GM21619 (cell line): ENCODE measurements around the gene LRRC32.
"Not testable (repeated sequence)": the region's sequence is repeated elsewhere in the genome, so short reads cannot be mapped to it uniquely, and the experiment has no call there.

ENCODE experiments used
- ATAC-seq: cut with Tn5 transposase; IDR thresholded peaks from one replicate; pipeline ENCODE4 v1.9.1; 2021; ENCODE audit not compliant: unreplicated experiment

The LRRC32 gene

GRCh38 chr11:76630600-76631281 lies 39.8 kb downstream of the LRRC32 start:
- ATAC-seq = no peak

- ATAC-seq = no peak
These were observed 40.5 kb downstream of the LRRC32 start for GRCh38 chr11:76629853-76630599.

- ATAC-seq = no peak
These were observed 41.3 kb downstream of the LRRC32 start for GRCh38 chr11:76629116-76629852.

- no peak for ATAC-seq
These were observed 42.1 kb downstream of the LRRC32 start for GRCh38 chr11:76628408-76628947.

DNA sequence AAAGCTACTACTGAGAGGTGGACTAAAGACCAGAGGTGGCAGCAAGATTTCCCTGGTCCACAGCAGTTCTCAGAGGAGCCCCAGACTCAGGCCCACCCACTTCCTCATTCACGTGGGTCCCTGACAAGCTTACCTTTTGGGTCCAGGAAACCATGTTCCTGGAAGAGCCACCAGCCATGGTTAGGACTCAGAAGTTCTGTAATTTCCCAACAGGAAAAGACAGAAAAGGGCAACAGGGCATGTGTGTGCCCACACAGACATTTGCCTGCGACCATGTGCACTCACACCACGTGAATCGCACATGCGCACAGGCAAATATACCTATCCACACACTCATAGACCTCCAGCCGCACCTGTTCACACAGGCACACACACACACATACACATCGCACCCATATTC lies 42.9 kb downstream of the LRRC32 start:
- no peak for ATAC-seq

- ATAC-seq = peak; percentile 83
These were observed 43.6 kb downstream of the LRRC32 start for GRCh38 chr11:76626921-76627401.

GRCh38 chr11:76626266-76626665 lies 44.3 kb downstream of the LRRC32 start:
- no peak for ATAC-seq

- no peak for ATAC-seq
These were observed 44.9 kb downstream of the LRRC32 start for GRCh38 chr11:76625472-76626186.

DNA sequence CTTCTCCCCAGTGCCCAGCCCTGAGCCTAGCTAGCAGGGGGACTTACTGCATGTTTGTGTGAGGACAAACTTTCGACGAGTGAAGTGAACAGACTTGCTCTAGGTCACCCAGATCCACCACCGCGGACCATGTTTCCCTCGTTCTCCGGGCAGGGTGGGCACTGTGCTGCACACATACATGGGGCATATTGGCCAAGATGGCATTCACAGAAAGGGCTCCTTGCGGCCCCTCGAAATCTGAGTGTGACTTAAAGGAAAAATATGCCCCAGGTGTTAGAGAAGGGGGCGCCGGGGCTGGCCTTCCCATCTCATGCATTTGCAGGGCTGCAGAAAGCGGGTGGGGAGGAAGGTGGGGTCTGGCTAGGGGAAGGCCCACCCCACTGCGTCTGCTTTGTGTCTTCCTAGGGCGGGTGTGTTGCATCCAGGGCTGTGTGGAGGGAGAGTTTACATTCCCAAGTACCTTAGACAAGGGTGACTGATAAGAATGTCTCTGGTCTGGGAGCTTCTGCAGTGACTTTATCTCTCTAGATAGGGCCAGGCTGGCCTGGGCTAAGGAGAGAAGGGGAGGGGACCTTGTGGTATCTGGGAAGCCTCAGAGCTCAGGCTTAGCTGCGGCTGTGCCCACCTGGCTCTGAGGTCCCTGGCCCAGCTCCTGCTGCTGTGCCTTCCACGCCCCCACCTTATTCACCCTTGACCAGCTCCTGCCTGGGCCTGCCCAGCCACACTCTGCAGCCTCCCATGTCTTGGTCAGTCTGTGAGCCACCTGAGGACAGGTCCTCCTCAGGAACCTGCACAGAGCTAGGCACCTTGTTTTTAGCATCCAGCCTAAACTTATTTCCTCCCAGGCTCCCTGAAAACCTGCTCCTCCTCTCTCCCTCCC lies 45.8 kb downstream of the LRRC32 start:
- no peak for ATAC-seq

DNA sequence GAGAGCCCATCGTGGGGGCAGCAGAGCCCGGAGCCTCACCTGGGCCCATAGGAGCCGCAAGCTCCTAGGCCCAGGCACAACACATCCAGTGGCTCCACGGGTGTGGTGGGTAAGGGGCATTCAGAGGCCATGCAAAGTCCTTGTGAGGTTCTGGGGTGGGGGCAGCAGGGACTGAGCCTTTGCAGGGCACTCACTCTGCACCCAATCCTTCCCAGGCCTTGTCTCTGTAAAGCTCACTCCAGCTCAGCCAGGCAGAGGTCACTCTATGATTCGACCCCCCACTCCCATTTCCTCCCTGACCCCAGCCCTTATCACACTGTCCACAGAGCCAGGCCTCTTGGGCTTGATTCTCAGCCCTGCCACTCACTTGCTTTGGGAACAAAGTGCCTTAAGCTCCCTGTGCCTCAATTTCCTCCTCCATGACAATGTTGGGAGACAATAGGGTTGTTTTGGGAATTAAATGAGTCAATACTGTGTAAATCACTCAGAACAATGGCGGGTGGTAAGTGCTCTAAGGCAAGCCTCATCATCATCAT lies 46.6 kb downstream of the LRRC32 start:
- ATAC-seq = no peak

- ATAC-seq = no peak
These were observed 47.2 kb downstream of the LRRC32 start for GRCh38 chr11:76623171-76623883.

DNA sequence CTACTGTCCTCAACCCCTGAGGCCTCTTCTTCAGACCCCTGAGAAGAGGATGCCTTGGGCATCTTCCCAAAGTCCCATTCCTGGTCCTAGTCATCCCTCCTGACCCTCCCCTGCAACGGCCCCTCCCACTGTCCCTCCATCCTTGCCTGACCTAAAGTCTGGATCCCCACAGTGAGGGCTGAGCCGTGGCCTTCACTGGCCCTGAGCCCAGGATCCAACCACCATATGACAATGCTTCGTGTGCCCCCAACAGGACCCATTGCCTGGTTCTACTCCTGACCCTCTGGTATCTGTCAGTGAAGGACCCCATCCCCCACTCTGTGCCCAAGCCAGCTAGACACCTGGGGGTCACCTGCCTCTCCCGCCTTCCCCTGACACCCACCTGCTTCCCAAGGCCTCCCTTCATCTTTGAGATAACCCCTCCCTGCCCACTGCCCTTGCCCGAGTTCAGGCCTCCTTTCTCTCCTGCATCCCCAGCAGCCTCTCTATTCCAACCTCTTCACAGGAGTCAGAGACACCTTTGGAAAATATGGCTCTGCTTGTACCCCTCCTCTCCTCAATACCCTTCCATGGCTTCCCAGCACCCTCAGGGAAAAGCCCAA lies 48.0 kb downstream of the LRRC32 start:
- ATAC-seq = no peak

- no peak for ATAC-seq
These were observed 48.7 kb downstream of the LRRC32 start for GRCh38 chr11:76621868-76622267.

DNA sequence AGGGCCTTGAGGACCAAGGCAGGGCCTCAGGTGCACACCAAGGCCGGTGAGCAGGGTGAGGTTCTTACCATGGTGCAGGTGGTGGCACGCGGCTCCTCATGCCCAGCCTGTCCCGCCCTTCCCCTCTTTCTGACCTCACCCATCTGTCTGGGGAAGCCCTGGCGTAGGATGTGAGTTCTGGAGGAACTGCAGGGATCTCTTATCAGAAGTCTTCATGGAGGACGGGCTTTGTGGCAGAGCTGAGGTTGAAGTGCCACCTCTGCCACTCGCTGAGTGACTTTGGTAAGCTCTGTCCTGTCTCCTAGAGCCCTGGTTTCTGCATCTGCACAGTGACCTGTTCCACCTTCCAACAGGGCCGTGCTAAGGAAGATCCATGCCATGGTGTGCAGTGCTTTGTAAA lies 49.1 kb downstream of the LRRC32 start:
- ATAC-seq = no peak

DNA sequence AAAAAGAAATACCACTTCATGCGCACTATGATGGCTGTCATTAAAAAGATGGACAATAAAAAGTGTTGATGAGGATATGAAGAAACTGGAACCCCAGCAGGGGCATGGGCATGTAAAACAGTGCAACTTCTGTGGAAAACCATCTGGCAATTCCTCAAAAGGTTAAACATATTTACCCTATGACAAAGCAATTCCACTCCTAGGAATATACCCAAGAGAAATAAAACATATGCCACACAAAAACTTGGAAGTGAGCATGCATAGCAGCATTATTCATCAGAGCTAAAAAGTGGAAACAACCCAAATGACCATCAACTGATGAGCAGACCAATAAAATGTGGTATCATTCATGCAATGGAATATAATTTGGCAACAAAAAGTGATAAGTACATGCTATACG lies 50.1 kb downstream of the LRRC32 start:
- no peak for ATAC-seq

- ATAC-seq = not testable (repeated sequence)
These were observed 50.7 kb downstream of the LRRC32 start for GRCh38 chr11:76619801-76620200.

DNA sequence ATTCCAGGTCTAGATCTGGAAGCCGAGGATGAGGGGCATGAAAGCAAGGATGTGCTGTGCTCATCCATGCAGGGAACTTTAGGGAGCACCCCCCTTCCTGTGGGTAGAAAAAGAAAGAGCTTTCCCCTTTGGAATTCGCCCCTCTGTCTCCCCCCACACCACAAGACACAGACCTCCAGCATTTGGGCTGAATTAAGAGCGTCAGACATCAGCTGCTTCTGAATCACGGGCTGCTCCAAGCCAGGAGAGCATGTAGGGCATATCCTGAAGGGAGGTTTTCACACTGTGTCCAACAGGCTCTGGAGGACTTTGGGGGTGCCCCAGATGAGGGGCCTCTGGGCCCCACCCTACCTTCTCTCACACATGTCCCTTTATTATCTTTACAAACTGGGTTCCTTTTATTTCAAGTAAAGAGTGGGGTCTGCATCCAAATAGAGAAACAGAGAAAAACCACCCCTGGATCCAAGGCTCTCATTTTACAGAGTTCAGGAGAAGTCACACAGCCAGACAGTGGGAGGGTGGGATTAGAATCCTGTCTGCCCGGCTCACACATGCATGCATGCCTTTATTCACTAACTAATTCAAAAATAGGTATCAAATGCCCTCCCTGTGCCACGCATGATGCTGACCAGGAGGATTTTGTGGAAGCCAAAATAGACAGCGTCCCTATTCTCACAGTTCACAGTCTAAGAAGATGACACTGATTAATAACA lies 52.8 kb downstream of the LRRC32 start:
- no peak for ATAC-seq
